B cell (primary cell): ENCODE data around the gene SECTM1. TPM values are rescaled to one million over a fixed set of nuclear protein-coding genes. Genes with fewer than 3 reads are reported as not detected.

Experiments
- ATAC-seq: fragments of 200-7000 bp; cut with Tn5 transposase; one replicate; pipeline ENCODE4 v1.10.0; 2021; ENCODE audit warnings: low read depth, mild to moderate bottlenecking, moderate number of reproducible peaks, moderate library complexity
- CTCF ChIA-PET: fragments of 350-600 bp; sonication (Branson Sonifier 250); formaldehyde crosslinking; loops from one replicate; lab custom pipeline; 2021; ENCODE audit warnings: antibody characterized with exemption, inconsistent platforms; lab: Charles Lee
- POLR2A ChIA-PET: fragments of 350-600 bp; sonication (Branson Sonifier 250); formaldehyde crosslinking; loops from one replicate; lab custom pipeline; 2021; ENCODE audit warnings: antibody characterized with exemption; lab: Charles Lee
- DNase-seq: peaks from one replicate; pipeline ENCODE4 v3.0.0; 2013
- H2AFZ ChIP-seq: 2 replicates; pipeline ENCODE4 v1.6.1; 2012; ENCODE audit warnings: mild to moderate bottlenecking, low read depth, low read length; ENCODE audit not compliant: insufficient read depth, poor library complexity, severe bottlenecking
- H3K27ac ChIP-seq, 2 donors: 1 replicate in 1 of 2; 2 replicates in 1 of 2; pipeline ENCODE4 v1.5.1; 2012 to 2013; ENCODE audit warnings: low read length in 2 of 2, mild to moderate bottlenecking in 2 of 2, moderate library complexity in 1 of 2
- H3K27me3 ChIP-seq, 4 experiments: fragments of 200-600 bp in 1 of 4; sonication (generic) in 1 of 4; replicated peaks in 1 of 4; 1 replicate in 2 of 4; 2 replicates in 2 of 4; pipeline versions ENCODE4 v1.6.1 to v1.7.0; 2013 to 2016; ENCODE audit warnings: low read length in 3 of 4, mild to moderate bottlenecking in 2 of 4, mixed read lengths in 1 of 4, moderate library complexity in 1 of 4; ENCODE audit not compliant: insufficient read depth in 4 of 4, control insufficient read depth in 3 of 4; ENCODE audit errors: control extremely low read depth in 1 of 4
- H3K36me3 ChIP-seq, 2 experiments: replicated peaks in 1 of 2; 1 replicate in 1 of 2; 2 replicates in 1 of 2; pipeline versions ENCODE4 v1.6.1 to v1.7.1; 2013; ENCODE audit warnings: low read length in 1 of 2; ENCODE audit not compliant: insufficient read depth in 2 of 2, control insufficient read depth in 1 of 2; ENCODE audit errors: control extremely low read depth in 1 of 2, extremely low read depth in 1 of 2
- H3K4me1 ChIP-seq, 2 donors: fragments of 200-600 bp in 1 of 2; sonication (generic) in 1 of 2; 1 replicate in 1 of 2; 2 replicates in 1 of 2; pipeline versions ENCODE4 v1.5.1 to v1.6.1; 2013 to 2017; ENCODE audit warnings: low read length in 2 of 2; ENCODE audit not compliant: control insufficient read depth in 2 of 2, insufficient read depth in 2 of 2
- H3K4me2 ChIP-seq: replicated peaks from 2 replicates; pipeline ENCODE3; 2012; ENCODE audit warnings: mild to moderate bottlenecking, low read depth, low read length; ENCODE audit not compliant: poor library complexity, severe bottlenecking
- H3K4me3 ChIP-seq, 5 experiments: fragments of 200-600 bp in 1 of 5; sonication (generic) in 1 of 5; 1 replicate in 3 of 5; 2 replicates in 2 of 5; pipeline versions ENCODE4 v1.5.1 to v1.7.0; 2011 to 2016; ENCODE audit warnings: low read length in 4 of 5, mild to moderate bottlenecking in 4 of 5, low read depth in 2 of 5, control low read depth in 1 of 5, moderate library complexity in 1 of 5; ENCODE audit not compliant: insufficient read depth in 1 of 5; ENCODE audit errors: control extremely low read depth in 1 of 5, extremely low read depth in 1 of 5
- H3K79me2 ChIP-seq: fragments of 200-600 bp; sonication (generic); one replicate; pipeline ENCODE4 v1.6.0; 2016; ENCODE audit warnings: low read length; ENCODE audit not compliant: control insufficient read depth, insufficient read depth
- H3K9ac ChIP-seq: fragments of 200-600 bp; sonication (generic); 2 replicates; pipeline ENCODE4 v1.6.1; 2017; ENCODE audit warnings: mild to moderate bottlenecking, low read length, moderate library complexity
- H3K9me3 ChIP-seq, 3 donors: one replicate each; pipeline versions ENCODE4 v1.6.1 to v1.7.1; 2013; ENCODE audit warnings: low read length in 2 of 3; ENCODE audit not compliant: control insufficient read depth in 2 of 3, insufficient read depth in 1 of 3; ENCODE audit errors: control extremely low read depth in 1 of 3
- H4K20me1 ChIP-seq: 2 replicates; pipeline ENCODE4 v1.6.0; 2012; ENCODE audit warnings: mild to moderate bottlenecking, low read length; ENCODE audit not compliant: insufficient read depth, control insufficient read depth, poor library complexity, severe bottlenecking
- H3K27ac Mint-ChIP-seq: one replicate; pipeline ENCODE4 v1.8.0; 2021; ENCODE audit warnings: mixed read lengths
- H3K27me3 Mint-ChIP-seq: one replicate; pipeline ENCODE4 v1.8.0; 2021; ENCODE audit warnings: mixed read lengths
- H3K4me1 Mint-ChIP-seq: one replicate; pipeline ENCODE4 v1.8.0; 2021; ENCODE audit warnings: mixed read lengths
- H3K4me3 Mint-ChIP-seq: one replicate; pipeline ENCODE4 v1.8.0; 2021; ENCODE audit warnings: mixed read lengths
- H3K9me3 Mint-ChIP-seq: one replicate; pipeline ENCODE4 v1.8.0; 2022; ENCODE audit warnings: mixed read lengths; ENCODE audit not compliant: insufficient read depth
- CTCF ChIP-seq: fragments of 200-600 bp; IDR thresholded peaks from one replicate; pipeline ENCODE4 v1.8.0; 2022; ENCODE audit warnings: antibody characterized with exemption, mild to moderate bottlenecking
- EZH2 ChIP-seq: IDR thresholded peaks from 2 replicates; pipeline ENCODE4 v1.6.1; 2012; ENCODE audit warnings: borderline replicate concordance, low read depth, mild to moderate bottlenecking, moderate library complexity, low read length; ENCODE audit not compliant: insufficient read depth, poor library complexity, severe bottlenecking
- WGBS: methylation state at CpG from one replicate; pipeline ENCODE4 v1.1.5; 2013; ENCODE audit warnings: missing lambda C conversion rate; ENCODE audit not compliant: insufficient coverage; 5-methylcytosine and 5-hydroxymethylcytosine counted together
- intact Hi-C: fragments of 100-400 bp; cut with micrococcal nuclease; formaldehyde crosslinking; loops from one replicate; pipeline ENCODE4 v1.10.0; 2022
- polyA plus RNA-seq: library from polyadenylated mRNA; depleted of rRNA; stranded (reverse); fragments of >200 nt; gene quantifications from 2 replicates; pipeline ENCODE4 v1.2.3, GENCODE V29; 2012
- total RNA-seq, 2 donors: library from RNA; stranded (reverse); fragments of 120-200 nt in 1 of 2; gene quantifications; 1 replicate in 1 of 2; 2 replicates in 1 of 2; pipeline versions ENCODE4 v1.2.3 to v1.2.4, GENCODE V29; 2013 to 2022

Gene SECTM1
- total and polyA plus RNA-seq, 2 donors (not counting 1 experiment from before 2014, with no cell fraction given), result 0.17 to 1.2 TPM

DNA sequence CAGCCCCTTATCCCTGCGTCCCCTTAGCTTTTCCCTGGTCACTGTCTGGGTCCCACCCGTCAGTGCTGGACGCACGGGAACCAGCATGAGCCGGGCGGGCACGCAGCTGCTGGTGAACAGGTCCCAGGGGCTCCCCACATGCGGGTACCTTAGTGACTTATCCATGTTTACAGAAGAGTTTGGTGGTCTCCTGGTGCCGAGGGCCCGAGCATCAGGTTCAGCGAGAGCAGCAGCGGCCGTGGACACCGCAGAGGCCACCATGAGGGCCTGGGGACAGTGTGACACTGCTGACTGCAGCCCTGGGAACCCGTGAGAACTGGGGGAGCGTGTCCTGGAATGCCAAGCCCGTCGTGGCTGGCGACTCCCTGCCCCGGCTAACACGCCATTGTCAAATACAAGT is 22.7 kb downstream of the SECTM1 start:
- H3K4me1 ChIP-seq, result peaks cover 14 to 20% of the 10 kb centered on the region in 2 donors
- DNase-seq, result no peak
- Mint-ChIP-seq H3K9me3 (no peaks in the 10 kb centered on the region), H3K4me3 (no peak overlapping the region), H3K27ac (no peak overlapping the region), H3K27me3 (peaks cover 25% of the 10 kb centered on the region), H3K4me1 (peaks cover 12% of the 10 kb centered on the region)
- H4K20me1 ChIP-seq, result no peaks in the 10 kb centered on the region
- H3K4me2 ChIP-seq, result no peak overlapping the region
- H3K4me3 ChIP-seq, result no peak overlapping the region
- no peak overlapping the region for H3K9ac ChIP-seq
- H3K9me3 ChIP-seq, result peaks cover 0 to 11% (median 0%) of the 10 kb centered on the region in 3 donors
- no peak for ATAC-seq
- H3K36me3 ChIP-seq, result no peaks in the 10 kb centered on the region
- no peaks in the 10 kb centered on the region for H3K79me2 ChIP-seq
- TF ChIP-seq EZH2 (no peak), CTCF (no peak)
- ChIA-PET CTCF (interaction anchor here (3.0 kb wide), 1 partner anchor 9 kb away, joined by 23 read pairs; no protein-coding TSS in a partner anchor), POLR2A (no interaction called here)
- H3K27me3 ChIP-seq, result peaks cover 0 to 29% (median 8%) of the 10 kb centered on the region in 4 experiments
- 94% methylated on average over 21 of the region's 21 CpGs for WGBS
- H2AFZ ChIP-seq, result no peak overlapping the region
- intact Hi-C loops, result no loop called here
- no peak overlapping the region for H3K27ac ChIP-seq

GRCh38 chr17:82309656-82310570 is 23.7 kb downstream of the SECTM1 start:
- Histone ChIP-seq H3K4me2 (no peak overlapping the region), H3K9ac (no peak overlapping the region), H2AFZ (no peak overlapping the region), H3K4me1 (peaks cover 5 to 13% of the 10 kb centered on the region in 2 donors), H3K27me3 (peaks cover 0 to 21% (median 2%) of the 10 kb centered on the region in 4 experiments), H3K79me2 (no peaks in the 10 kb centered on the region), H3K36me3 (no peaks in the 10 kb centered on the region), H4K20me1 (no peaks in the 10 kb centered on the region), H3K4me3 (no peak overlapping the region), H3K27ac (no peak overlapping the region), H3K9me3 (peaks cover 0 to 4% (median 0%) of the 10 kb centered on the region in 3 donors)
- WGBS, result 91% methylated on average over 26 of the region's 27 CpGs
- intact Hi-C loops, result no loop called here
- no peak overlapping the region for H3K27ac Mint-ChIP-seq
- ChIA-PET POLR2A (no interaction called here), CTCF (interaction anchor here (3.0 kb wide), 1 partner anchor 8 kb away, joined by 23 read pairs; no protein-coding TSS in a partner anchor)
- DNase-seq, result no peak
- no peaks in the 10 kb centered on the region for H3K9me3 Mint-ChIP-seq
- H3K4me1 Mint-ChIP-seq, result peaks cover 7% of the 10 kb centered on the region
- ATAC-seq, result no peak
- TF ChIP-seq EZH2 (no peak), CTCF (no peak)
- H3K4me3 Mint-ChIP-seq, result no peak overlapping the region
- peaks cover 21% of the 10 kb centered on the region for H3K27me3 Mint-ChIP-seq
